Heart right ventricle (tissue), 16 donors: ENCODE data around the gene DOLK. TPM values are rescaled to one million over a fixed set of nuclear protein-coding genes. Genes with fewer than 3 reads are reported as not detected.
A peak's percentile ranks its signal among the peaks of the same experiment; 100 is the strongest.

ENCODE experiments used
- ATAC-seq, 8 donors: fragments of 200-7000 bp; cut with Tn5 transposase; one replicate each; pipeline ENCODE4 v1.9.1; 2020; ENCODE audit warnings: mild to moderate bottlenecking in 8 of 8, moderate library complexity in 8 of 8, moderate number of reproducible peaks in 1 of 8
- DNase-seq, 2 donors: peaks; one replicate each; pipeline ENCODE4 v3.0.0-alpha.2; 2020
- H3K27ac ChIP-seq, 10 donors: fragments of 200-600 bp; sonication (generic) in 2 of 10; one replicate each; pipeline versions ENCODE4 v1.5.0 to v1.8.0; 2020 to 2022; ENCODE audit warnings: mild to moderate bottlenecking in 3 of 10
- H3K27me3 ChIP-seq, 7 donors: fragments of 200-600 bp; one replicate each; pipeline ENCODE4 v1.8.0; 2021 to 2022; ENCODE audit warnings: mild to moderate bottlenecking in 2 of 7
- H3K36me3 ChIP-seq, 9 donors: fragments of 200-600 bp; sonication (generic) in 1 of 9; one replicate each; pipeline versions ENCODE4 v1.5.0 to v1.8.0; 2020 to 2022; ENCODE audit warnings: mild to moderate bottlenecking in 2 of 9
- H3K4me1 ChIP-seq, 9 donors: fragments of 200-600 bp; sonication (generic) in 1 of 9; one replicate each; pipeline versions ENCODE4 v1.5.0 to v1.8.0; 2020 to 2022; ENCODE audit warnings: mild to moderate bottlenecking in 4 of 9
- H3K4me3 ChIP-seq, 10 donors: fragments of 200-600 bp; sonication (generic) in 2 of 10; one replicate each; pipeline versions ENCODE4 v1.5.0 to v1.8.0; 2020 to 2022; ENCODE audit warnings: mild to moderate bottlenecking in 7 of 10, moderate library complexity in 2 of 10
- H3K9me3 ChIP-seq, 11 donors: fragments of 200-600 bp in 10 of 11; sonication (generic) in 2 of 11; one replicate each; pipeline versions ENCODE4 v1.5.0 to v1.8.0; 2013 to 2022; ENCODE audit warnings: mild to moderate bottlenecking in 2 of 11, control low read depth in 1 of 11, moderate library complexity in 1 of 11
- WGBS, 2 donors: extraction: QIAGEN DNeasy Blood & Tissue Kit; methylation state at CpG; one replicate each; pipeline ENCODE4 v1.1.7; 2013; ENCODE audit warnings: inconsistent platforms in 1 of 2; 5-methylcytosine and 5-hydroxymethylcytosine counted together
- intact Hi-C, 10 donors: fragments of 100-400 bp; cut with DNase I; formaldehyde crosslinking; loops; one replicate each; pipeline versions ENCODE4 v1.11.1 to v1.14.2; 2022
- polyA plus RNA-seq, 2 donors: library from polyadenylated mRNA; stranded (reverse); fragments of 200-250 nt; gene quantifications; one replicate each; pipeline ENCODE4 v1.2.3, GENCODE V29; 2013
- total RNA-seq, 10 donors: library from RNA; stranded (reverse); fragmentation: NEBNext Ultra II Directional in 3 of 10; extraction: Animal tissue kit (Norgen Biotek cat#: 25700) in 3 of 10; gene quantifications; one replicate each; pipeline versions ENCODE4 v1.2.1 to v1.2.4, GENCODE V29; 2021 to 2023
- TF ChIP-seq, protein P1 (sequence below), 9 donors: fragments of 200-600 bp; sonication (generic) in 2 of 9; IDR thresholded peaks; one replicate each; pipeline versions ENCODE4 v1.5.0 to v1.8.0; 2021 to 2022; ENCODE audit warnings: antibody characterized with exemption in 9 of 9, mild to moderate bottlenecking in 5 of 9, moderate library complexity in 1 of 9
- donor health status: Arrhythmogenic right ventricular cardiomyopathy.
- donor health status: ischemic (EF 13 %, LVEDD 7.1; RV severe dilation, severe dysfunction).
- donor health status: healthy with polysubstance abuse.
- donor health status: DM: no; HTN: yes; CAD: no.
- donor health status: DM: no; HTN: no; CAD: no.
- donor health status: ischemic (EF 25% LVEDD 6.9; RV normal size, moderate dysfunction).
- donor health status: ischemic (EF 25% LVEDD 5.7; RV mildly dilated, moderate dysfunction).
- donor health status: healthy.
- donor health status: DM: yes; HTN: yes; CAD: no.
- donor health status: Ischemic cardiomyopathy.
- donor health status: ischemic (EF 35%, LVEDD 5.7; RV mildly dilated, moderate dysfunction).
- donor health status: nonischemic (EF 11% LVEDD 7.7; RV severe dilation, severe dysfunction).
- donor health status: DM: yes; HTN: yes; CAD: no.
- donor health status: PGD.
- donor health status: ischemic (EF 29% LVEDD 5.4; RV normal size, mild dysfunction).
- donor health status: nonischemic (EF 23%, LVEDD 6.1; RV moderate dilation, normal function).

DOLK gene
- total and polyA plus RNA-seq, 12 donors: 5.0 to 14.2 (median 8.8) TPM

DNA sequence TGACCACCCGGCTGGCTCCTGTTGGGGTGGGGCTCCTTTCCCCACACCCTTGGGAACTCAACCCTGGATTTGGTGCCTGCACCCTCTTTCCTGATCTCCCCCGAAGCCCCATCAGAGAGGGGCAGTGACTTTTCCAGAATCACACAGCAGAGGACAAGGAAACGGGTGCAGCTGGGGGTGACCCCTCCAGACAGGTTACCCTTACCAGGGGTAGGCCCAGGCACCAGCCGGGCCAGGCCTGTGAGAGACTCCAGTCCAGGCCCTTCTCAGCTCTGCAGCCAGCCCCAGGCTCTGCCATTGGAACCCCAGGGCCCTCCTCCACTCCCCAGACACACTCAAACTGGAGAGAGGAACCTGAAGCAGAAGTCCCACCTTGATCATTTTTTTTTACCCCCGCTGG lies 45.6 kb downstream of the DOLK start:
- Histone ChIP-seq H3K4me1 (peaks cover 15 to 62% (median 52%) of the 10 kb centered on the region in 9 donors), H3K27ac (peak overlapping the region; percentile 58 to 86 (median 71)), H3K9me3 (no peaks in the 10 kb centered on the region), H3K27me3 (no peaks in the 10 kb centered on the region), H3K36me3 (peaks cover 0 to 51% (median 9%) of the 10 kb centered on the region in 9 donors), H3K4me3 (no peak overlapping the region)
- 79 to 83% methylated on average over 5 of the region's 5 CpGs for WGBS, 2 donors
- TF ChIP-seq, protein P1, sequence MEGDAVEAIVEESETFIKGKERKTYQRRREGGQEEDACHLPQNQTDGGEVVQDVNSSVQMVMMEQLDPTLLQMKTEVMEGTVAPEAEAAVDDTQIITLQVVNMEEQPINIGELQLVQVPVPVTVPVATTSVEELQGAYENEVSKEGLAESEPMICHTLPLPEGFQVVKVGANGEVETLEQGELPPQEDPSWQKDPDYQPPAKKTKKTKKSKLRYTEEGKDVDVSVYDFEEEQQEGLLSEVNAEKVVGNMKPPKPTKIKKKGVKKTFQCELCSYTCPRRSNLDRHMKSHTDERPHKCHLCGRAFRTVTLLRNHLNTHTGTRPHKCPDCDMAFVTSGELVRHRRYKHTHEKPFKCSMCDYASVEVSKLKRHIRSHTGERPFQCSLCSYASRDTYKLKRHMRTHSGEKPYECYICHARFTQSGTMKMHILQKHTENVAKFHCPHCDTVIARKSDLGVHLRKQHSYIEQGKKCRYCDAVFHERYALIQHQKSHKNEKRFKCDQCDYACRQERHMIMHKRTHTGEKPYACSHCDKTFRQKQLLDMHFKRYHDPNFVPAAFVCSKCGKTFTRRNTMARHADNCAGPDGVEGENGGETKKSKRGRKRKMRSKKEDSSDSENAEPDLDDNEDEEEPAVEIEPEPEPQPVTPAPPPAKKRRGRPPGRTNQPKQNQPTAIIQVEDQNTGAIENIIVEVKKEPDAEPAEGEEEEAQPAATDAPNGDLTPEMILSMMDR (IDR thresholded peaks at IDR 0.05): no peak
- DNase-seq (no peak), ATAC-seq (peak in 3 of 8 donors; percentile 4 to 23 (median 7))
- intact Hi-C loops: no loop called here

DNA sequence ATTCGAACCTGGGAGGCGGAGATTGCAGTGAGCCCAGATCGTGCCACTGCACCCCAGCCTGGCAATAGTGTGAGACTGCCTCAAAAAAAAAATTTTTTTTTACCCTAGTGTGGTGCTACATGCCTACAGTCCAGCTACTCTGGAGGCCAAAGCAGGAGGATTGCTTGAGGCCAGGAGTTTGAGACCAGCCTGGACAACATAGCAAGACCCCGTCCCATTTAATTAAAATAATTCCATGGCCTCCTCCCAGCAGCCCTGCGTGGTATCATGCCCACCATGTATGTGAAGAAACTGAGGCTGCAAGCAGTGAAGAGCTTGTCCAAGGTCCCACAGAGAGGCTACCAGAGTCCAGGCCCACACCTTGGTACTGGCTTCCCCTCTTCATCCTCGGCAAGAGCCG lies 46.0 kb downstream of the DOLK start:
- TF ChIP-seq, protein P1 (IDR thresholded peaks at IDR 0.05): no peak
- Histone ChIP-seq H3K36me3 (peaks cover 0 to 52% (median 13%) of the 10 kb centered on the region in 9 donors), H3K27me3 (no peaks in the 10 kb centered on the region), H3K4me1 (peaks cover 15 to 58% (median 52%) of the 10 kb centered on the region in 9 donors), H3K4me3 (no peak overlapping the region), H3K9me3 (no peaks in the 10 kb centered on the region), H3K27ac (peak overlapping the region; percentile 58 to 86 (median 71))
- intact Hi-C loops: no loop called here
- WGBS, 2 donors: 91 to 97% methylated on average over 7 of the region's 7 CpGs
- ATAC-seq (no peak), DNase-seq (no peak)

DNA sequence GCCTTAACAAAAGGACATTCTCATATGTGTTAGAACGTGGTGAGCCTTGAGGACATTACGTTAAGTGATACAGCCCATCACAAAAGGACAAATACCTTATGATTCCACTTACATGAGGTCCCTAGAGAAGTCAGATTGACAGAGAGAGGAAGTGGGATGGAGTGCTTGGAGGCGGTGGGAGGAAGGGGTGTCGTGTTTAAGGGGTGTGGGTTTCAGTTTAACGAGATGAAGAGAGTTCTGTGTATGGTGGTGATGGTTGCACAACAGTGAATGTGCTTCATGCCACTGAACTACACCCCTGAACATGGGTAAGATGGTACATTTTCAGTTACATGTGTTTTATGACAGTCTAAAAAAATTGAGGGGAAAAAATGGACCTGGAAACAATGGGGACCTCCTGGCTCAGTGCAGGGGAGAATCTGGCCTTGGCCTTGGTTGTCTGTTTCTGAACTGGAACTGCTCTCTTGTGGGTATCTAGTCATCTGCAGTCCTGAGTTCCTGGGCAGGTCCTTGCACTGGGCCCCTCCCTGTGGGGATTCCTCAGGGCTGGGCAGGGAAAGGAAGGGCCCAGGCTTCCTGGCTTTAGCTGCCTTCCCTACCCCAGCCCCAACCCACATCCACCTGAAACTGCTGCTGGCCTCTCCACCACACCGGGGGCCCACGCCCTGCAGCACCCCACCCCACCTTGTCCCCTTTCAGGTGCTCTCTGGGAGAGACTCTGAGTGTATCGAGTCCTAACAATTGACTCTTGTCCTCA lies 47.7 kb downstream of the DOLK start:
- H3K9me3 ChIP-seq: no peaks in the 10 kb centered on the region
- WGBS, 2 donors: 53 to 56% methylated on average over 8 of the region's 8 CpGs
- H3K4me3 ChIP-seq: no peak overlapping the region
- DNase-seq: no peak
- no peaks in the 10 kb centered on the region for H3K27me3 ChIP-seq
- H3K36me3 ChIP-seq: peaks cover 0 to 61% (median 24%) of the 10 kb centered on the region in 9 donors
- H3K4me1 ChIP-seq: peaks cover 15 to 57% (median 51%) of the 10 kb centered on the region in 9 donors
- TF ChIP-seq, protein P1 (IDR thresholded peaks at IDR 0.05): no peak
- peak overlapping the region; percentile 7 to 86 (median 64) for H3K27ac ChIP-seq
- ATAC-seq: peak in 7 of 8 donors; percentile 24 to 72 (median 54)
- intact Hi-C loops: no loop called here

DNA sequence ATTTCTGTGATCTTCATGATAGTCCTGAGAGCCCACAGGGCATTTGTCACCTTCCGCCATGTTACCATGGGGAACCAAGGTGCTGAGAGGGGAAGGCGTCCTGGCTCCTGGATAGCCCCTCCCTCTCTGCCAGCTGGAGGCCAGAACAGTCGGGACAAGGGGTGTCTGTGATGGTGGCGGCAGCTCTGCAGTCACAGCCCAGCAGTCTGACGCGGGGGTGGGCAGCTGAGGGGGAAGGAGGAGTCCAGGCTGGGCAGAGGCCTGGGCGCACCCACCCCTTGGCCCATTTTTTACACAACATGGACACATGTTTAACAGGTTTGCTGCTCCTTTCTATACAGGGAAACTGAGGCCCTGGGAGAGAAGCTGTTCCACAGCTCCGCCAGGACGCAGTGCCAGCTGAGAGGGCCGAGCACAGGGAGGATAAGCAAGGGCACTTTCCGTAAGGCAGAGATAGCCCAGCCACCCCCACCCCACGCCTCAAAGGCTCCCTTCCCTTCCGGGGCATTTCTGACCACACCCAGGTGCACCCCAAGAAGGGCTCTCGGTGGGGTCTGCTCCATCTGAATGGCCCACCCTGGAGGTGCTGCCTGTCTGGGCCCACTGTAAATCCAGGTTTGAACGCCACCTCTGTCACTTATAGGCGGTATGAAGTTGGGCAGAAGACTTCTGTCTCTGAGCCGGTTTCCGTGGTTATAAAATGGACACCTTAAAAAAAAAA lies 48.4 kb downstream of the DOLK start:
- ATAC-seq (no peak), DNase-seq (no peak)
- Histone ChIP-seq H3K9me3 (no peaks in the 10 kb centered on the region), H3K4me3 (no peak overlapping the region), H3K27me3 (no peaks in the 10 kb centered on the region), H3K36me3 (peaks cover 0 to 68% (median 24%) of the 10 kb centered on the region in 9 donors), H3K4me1 (peaks cover 15 to 57% (median 48%) of the 10 kb centered on the region in 9 donors), H3K27ac (peak overlapping the region; percentile 19 to 86 (median 64))
- TF ChIP-seq, protein P1 (IDR thresholded peaks at IDR 0.05): no peak
- intact Hi-C loops: no loop called here
- 78 to 86% methylated on average over 18 of the region's 18 CpGs for WGBS, 2 donors
